Measurements from ENCODE around the gene ERBIN.

GRCh38 chr5:65971643-65972042 is 45.3 kb downstream of the ERBIN start:
- TF ChIP-seq EZH2 (IDR thresholded peaks at IDR 0.05; ENCODE audit: low read depth) (no peak), CTCF (conservative IDR thresholded peaks at IDR 0.05) (no peak)

Measured in PC-9 (cell line).